Thyroid gland (tissue), 4 donors: Measurements from ENCODE around the gene MYOM3. TPM values are rescaled to one million over a fixed set of nuclear protein-coding genes. Genes with fewer than 3 reads are reported as not detected.
A peak's percentile ranks its signal among the peaks of the same experiment; 100 is the strongest.

Source experiments
- DNase-seq, 2 donors: peaks; one replicate each; pipeline ENCODE4 v3.0.0-alpha.2; 2019
- H3K27ac ChIP-seq, 3 donors: fragments of 200-600 bp; sonication (generic); 1 replicate in 2 of 3; 2 replicates in 1 of 3; pipeline ENCODE4 v1.5.1; 2016 to 2019; ENCODE audit warnings: mild to moderate bottlenecking in 1 of 3, moderate library complexity in 1 of 3
- H3K27me3 ChIP-seq: fragments of 200-600 bp; sonication (generic); one replicate; pipeline ENCODE4 v1.5.1; 2019
- H3K36me3 ChIP-seq, 2 donors: fragments of 200-600 bp; sonication (generic); one replicate each; pipeline ENCODE4 v1.5.1; 2016 to 2019
- H3K4me1 ChIP-seq, 2 donors: fragments of 200-600 bp; sonication (generic); one replicate each; pipeline ENCODE4 v1.5.1; 2017 to 2019
- H3K4me3 ChIP-seq, 3 donors: fragments of 200-600 bp; sonication (generic); replicated peaks in 1 of 3; 1 replicate in 2 of 3; 2 replicates in 1 of 3; pipeline ENCODE4 v1.5.1; 2016; ENCODE audit warnings: mild to moderate bottlenecking in 1 of 3
- H3K9me3 ChIP-seq: fragments of 200-600 bp; sonication (generic); one replicate; pipeline ENCODE4 v1.5.1; 2017
- POLR2A ChIP-seq, 2 donors: fragments of 450-650 bp; IDR thresholded peaks; one replicate each; pipeline ENCODE4 v1.6.1; 2017; ENCODE audit warnings: antibody characterized with exemption in 2 of 2, mild to moderate bottlenecking in 2 of 2, moderate library complexity in 1 of 2
- WGBS, 2 donors: methylation state at CpG; one replicate each; pipeline ENCODE4 v1.1.5; 2017; 5-methylcytosine and 5-hydroxymethylcytosine counted together
- intact Hi-C: fragments of 100-400 bp; cut with DNase I; formaldehyde crosslinking; loops from one replicate; pipeline ENCODE4 v1.15.1; 2023
- total RNA-seq, 4 donors: library from RNA; depleted of rRNA; stranded (reverse); fragments of >200 nt; gene quantifications; one replicate each; pipeline ENCODE4 v1.2.3, GENCODE V29; 2016
- TF ChIP-seq, protein P1 (sequence below), 6 experiments: fragments of 200-600 bp in 3 of 6; fragments of 450-650 bp in 3 of 6; sonication (generic) in 3 of 6; IDR thresholded peaks; one replicate each; pipeline ENCODE4 v1.5.1; 2016 to 2019; ENCODE audit warnings: antibody characterized with exemption in 6 of 6, mild to moderate bottlenecking in 2 of 6, inconsistent platforms in 1 of 6, moderate library complexity in 1 of 6

Gene MYOM3
- total RNA-seq, 4 donors from 2014 or later, result 0.11 to 0.54 TPM; not detected in 2

DNA sequence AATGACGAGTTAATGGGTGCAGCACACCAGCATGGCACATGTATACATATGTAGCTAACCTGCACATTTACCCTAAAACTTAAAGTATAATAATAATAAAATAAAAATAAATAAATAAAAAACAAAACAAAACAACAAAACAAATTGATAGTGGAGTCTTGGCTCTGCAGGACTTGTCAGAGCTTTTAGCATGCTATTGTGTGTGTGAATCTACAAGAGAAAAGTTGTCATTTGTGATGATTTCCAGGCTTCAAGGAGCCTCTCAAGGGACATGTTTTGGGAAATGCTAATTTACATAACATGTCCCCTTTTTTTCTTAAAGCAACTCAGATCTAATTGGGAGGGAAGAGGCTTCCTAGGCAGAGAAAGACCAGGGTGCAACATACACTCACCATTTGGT is 21.9 kb upstream of the MYOM3 start:
- 89 to 96% methylated on average over 1 of the region's 1 CpG for WGBS, 2 donors
- TF ChIP-seq, protein P1, sequence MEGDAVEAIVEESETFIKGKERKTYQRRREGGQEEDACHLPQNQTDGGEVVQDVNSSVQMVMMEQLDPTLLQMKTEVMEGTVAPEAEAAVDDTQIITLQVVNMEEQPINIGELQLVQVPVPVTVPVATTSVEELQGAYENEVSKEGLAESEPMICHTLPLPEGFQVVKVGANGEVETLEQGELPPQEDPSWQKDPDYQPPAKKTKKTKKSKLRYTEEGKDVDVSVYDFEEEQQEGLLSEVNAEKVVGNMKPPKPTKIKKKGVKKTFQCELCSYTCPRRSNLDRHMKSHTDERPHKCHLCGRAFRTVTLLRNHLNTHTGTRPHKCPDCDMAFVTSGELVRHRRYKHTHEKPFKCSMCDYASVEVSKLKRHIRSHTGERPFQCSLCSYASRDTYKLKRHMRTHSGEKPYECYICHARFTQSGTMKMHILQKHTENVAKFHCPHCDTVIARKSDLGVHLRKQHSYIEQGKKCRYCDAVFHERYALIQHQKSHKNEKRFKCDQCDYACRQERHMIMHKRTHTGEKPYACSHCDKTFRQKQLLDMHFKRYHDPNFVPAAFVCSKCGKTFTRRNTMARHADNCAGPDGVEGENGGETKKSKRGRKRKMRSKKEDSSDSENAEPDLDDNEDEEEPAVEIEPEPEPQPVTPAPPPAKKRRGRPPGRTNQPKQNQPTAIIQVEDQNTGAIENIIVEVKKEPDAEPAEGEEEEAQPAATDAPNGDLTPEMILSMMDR (IDR thresholded peaks at IDR 0.05), result no peak
- TF ChIP-seq POLR2A (IDR thresholded peaks at IDR 0.05), result no peak
- DNase-seq, result no peak
- no peaks in the 10 kb centered on the region for H3K9me3 ChIP-seq
- no peaks in the 10 kb centered on the region for H3K36me3 ChIP-seq
- H3K4me3 ChIP-seq, result no peak overlapping the region
- intact Hi-C loops, result no loop called here
- peak overlapping the region; percentile 53 to 72 (median 60) for H3K27ac ChIP-seq
- no peaks in the 10 kb centered on the region for H3K27me3 ChIP-seq
- peaks cover 6 to 16% of the 10 kb centered on the region in 2 donors for H3K4me1 ChIP-seq

DNA sequence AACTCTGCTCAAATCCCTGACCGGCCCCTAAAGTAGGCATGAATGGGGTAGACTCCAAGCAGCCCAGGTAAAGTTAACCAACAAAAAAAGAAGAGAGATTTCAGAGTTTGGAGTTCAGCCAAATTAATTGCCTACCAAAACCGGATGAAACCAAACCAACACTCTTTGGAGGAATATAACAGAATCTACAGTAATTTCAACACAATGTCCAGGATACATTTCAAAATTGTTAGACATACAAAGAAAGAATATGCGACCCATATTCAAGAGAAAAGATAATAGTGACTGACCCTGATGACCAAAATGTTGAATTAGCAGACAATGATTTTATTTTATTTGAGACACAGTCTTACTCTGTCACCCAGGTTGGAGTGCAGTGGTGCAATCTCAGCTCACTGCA is 18.4 kb upstream of the MYOM3 start:
- H3K4me1 ChIP-seq, result peaks cover 6 to 17% of the 10 kb centered on the region in 2 donors
- intact Hi-C loops, result no loop called here
- no peaks in the 10 kb centered on the region for H3K36me3 ChIP-seq
- H3K27me3 ChIP-seq, result no peaks in the 10 kb centered on the region
- no peak overlapping the region for H3K4me3 ChIP-seq
- 76 to 79% methylated on average over 3 of the region's 3 CpGs for WGBS, 2 donors
- H3K27ac ChIP-seq, result no peak overlapping the region
- no peak for DNase-seq
- no peak for TF ChIP-seq POLR2A (IDR thresholded peaks at IDR 0.05)
- TF ChIP-seq, protein P1 (IDR thresholded peaks at IDR 0.05), result no peak
- no peaks in the 10 kb centered on the region for H3K9me3 ChIP-seq

DNA sequence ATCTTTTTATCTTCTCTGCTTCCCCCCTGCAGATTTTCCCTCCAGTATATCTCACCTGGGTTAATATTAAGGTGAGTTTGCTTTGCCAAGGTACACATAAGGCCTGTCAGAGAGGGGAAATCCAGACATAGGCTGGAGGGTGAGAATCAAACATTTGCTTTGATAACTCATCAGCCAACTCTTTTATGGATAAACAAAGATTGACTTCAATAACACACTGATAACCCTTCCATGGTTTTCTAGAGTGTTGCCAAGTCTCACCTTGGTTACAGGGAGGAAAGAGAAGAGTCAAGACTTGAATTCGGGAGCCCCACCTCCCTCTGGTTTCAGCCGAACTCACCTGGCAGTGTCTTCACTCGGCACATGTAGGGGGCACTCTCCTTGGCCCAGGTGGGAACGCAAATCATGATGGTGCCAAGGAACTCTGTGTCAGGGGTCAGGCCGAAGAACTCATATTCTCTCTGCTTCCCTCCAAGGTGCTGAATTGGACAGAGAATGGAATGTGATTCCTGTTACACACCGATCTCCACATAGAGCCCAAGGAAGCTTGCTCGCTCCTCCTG is 15.9 kb upstream of the MYOM3 start:
- Histone ChIP-seq H3K9me3 (no peaks in the 10 kb centered on the region), H3K4me1 (peaks cover 0 to 7% of the 10 kb centered on the region in 2 donors), H3K36me3 (no peaks in the 10 kb centered on the region), H3K4me3 (no peak overlapping the region), H3K27ac (no peak overlapping the region), H3K27me3 (no peaks in the 10 kb centered on the region)
- intact Hi-C loops, result no loop called here
- WGBS, 2 donors, result 88 to 92% methylated on average over 7 of the region's 7 CpGs
- TF ChIP-seq, protein P1 (IDR thresholded peaks at IDR 0.05), result no peak
- no peak for TF ChIP-seq POLR2A (IDR thresholded peaks at IDR 0.05)
- DNase-seq, result no peak

DNA sequence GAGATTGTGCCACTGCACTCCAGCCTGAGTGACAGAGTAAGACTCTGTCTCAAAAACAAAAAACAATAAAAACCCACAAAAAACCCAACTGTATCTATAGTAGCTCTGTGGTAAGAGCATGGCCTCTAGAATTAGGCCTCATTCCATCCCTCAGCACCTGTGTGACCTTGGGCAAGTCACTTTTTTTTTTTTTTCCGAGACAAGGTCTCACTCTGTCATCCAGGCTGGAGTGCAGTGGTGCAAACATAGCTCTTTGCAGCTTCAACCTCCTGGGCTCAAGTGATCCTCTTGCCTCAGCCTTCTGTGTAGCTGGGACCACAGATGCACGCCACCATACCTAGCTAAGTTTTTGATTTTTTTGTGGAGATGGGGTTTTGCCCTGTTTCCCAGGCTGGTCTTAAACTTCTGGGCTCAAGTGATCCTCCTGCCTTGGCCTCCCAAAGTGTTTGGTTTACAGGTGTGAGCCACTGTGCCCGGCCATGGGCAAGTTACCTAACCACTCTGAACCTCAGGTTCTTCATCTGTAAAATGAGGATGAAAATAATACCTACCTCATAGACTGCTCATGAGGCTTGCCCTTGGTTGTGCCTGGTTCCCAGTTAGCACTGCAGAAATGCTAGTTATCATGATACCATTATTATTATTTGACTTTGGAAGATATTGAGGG is 15.3 kb upstream of the MYOM3 start:
- DNase-seq, result no peak
- no peak overlapping the region for H3K27ac ChIP-seq
- H3K27me3 ChIP-seq, result no peaks in the 10 kb centered on the region
- no peaks in the 10 kb centered on the region for H3K9me3 ChIP-seq
- intact Hi-C loops, result no loop called here
- no peak for TF ChIP-seq POLR2A (IDR thresholded peaks at IDR 0.05)
- TF ChIP-seq, protein P1 (IDR thresholded peaks at IDR 0.05), result no peak
- WGBS, 2 donors, result 88 to 92% methylated on average over 3 of the region's 3 CpGs
- no peaks in the 10 kb centered on the region for H3K36me3 ChIP-seq
- H3K4me1 ChIP-seq, result peaks cover 0 to 7% of the 10 kb centered on the region in 2 donors
- no peak overlapping the region for H3K4me3 ChIP-seq

DNA sequence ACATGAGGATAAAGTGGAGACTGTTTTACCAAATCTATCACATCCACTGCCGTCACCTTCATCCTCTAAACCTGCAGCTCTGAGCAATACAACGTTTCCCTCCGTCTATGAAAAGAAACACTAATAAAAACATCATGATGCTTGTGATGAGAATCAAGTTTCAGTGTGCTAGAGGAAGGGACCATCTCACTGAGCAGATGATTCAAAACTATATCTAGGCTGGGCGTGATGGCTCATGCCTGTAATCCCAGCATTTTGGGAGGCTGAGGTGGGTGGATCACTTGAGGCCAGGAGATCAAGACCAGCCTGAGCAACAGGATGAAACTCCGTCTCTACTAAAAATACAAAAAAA is 14.7 kb upstream of the MYOM3 start:
- Histone ChIP-seq H3K4me3 (no peak overlapping the region), H3K27me3 (no peaks in the 10 kb centered on the region), H3K4me1 (peaks cover 0 to 7% of the 10 kb centered on the region in 2 donors), H3K27ac (no peak overlapping the region), H3K36me3 (no peaks in the 10 kb centered on the region), H3K9me3 (no peaks in the 10 kb centered on the region)
- WGBS, 2 donors, result 85 to 90% methylated on average over 5 of the region's 5 CpGs
- intact Hi-C loops, result no loop called here
- TF ChIP-seq POLR2A (IDR thresholded peaks at IDR 0.05), result no peak
- TF ChIP-seq, protein P1 (IDR thresholded peaks at IDR 0.05), result no peak
- no peak for DNase-seq
